ENCODE measurements around the gene HIRA.

DNA sequence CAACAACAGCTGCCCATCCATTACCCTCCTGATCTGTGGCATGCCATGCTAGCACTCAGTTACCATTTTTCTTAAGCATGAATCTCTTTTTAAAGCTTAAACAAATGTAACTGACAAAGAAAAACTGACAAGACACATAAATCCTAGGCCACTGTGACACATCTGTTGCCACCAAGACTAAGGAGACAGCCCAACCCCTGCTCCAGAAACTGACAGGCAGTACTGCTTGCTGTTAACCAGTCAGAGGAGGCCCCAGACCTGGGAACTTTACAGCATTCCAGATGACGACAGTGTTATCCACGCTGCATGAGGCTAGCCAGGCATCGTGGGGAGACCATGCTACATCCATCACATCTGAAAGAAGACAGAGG, 33.8 kb downstream of the HIRA start:
- TF ChIP-seq POLR2A (IDR thresholded peaks at IDR 0.05) (no peak), CTCF (IDR thresholded peaks at IDR 0.05) (no peak)

All from thyroid gland (tissue), 4 donors.